ENCODE data around the gene CXCL16. TPM values are rescaled to one million over a fixed set of nuclear protein-coding genes. Genes with fewer than 3 reads are reported as not detected.

CXCL16 gene
- total RNA-seq, 6 experiments from 2014 or later = 13.3 to 69.6 (median 31.3) TPM

DNA sequence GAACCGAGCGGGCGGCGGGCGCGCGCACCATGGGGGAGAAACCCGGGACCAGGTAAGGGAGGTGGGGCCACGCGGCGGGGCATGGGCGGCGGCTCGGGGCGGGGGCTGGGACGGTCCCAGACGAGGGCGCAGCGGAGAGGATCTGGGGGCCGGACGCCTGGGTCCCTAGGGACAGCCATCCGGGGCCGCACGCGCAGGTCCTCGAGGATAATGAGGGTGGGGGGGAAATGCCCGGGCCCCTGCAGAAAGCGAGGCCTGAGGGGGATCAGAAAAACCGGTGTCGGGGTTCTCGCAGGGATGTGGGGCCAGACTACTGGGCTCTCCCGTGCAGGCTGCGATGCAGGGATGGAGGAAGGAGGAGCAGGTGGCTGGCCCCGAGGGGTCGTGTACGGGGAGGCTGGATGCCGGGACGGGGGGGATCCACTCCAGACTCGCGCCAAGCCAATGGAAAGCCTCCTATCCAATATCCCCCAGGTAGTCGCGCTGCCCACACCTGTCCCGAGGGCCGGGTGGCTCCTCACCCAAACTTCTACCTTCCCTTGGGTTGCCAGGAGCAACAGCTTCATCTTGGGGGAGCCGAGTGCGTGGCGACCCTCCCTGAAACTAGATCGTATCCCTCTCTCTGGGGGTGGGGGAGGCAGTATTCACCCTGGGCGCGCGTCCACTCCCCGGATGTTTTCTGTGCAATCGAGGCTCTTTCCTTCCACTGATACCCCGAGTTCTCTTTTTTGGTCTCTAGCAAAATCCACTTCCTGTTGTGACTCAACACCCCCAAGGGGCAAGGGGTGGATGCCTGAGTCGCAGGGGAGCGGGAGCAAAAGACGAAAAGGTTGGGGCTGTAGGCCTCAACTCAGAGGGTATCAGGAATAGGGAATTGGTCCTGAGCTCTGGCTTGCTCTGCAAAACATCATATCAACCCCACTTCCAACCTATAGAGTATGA lies 28.8 kb downstream of the CXCL16 start:
- TF ChIP-seq, protein P1, sequence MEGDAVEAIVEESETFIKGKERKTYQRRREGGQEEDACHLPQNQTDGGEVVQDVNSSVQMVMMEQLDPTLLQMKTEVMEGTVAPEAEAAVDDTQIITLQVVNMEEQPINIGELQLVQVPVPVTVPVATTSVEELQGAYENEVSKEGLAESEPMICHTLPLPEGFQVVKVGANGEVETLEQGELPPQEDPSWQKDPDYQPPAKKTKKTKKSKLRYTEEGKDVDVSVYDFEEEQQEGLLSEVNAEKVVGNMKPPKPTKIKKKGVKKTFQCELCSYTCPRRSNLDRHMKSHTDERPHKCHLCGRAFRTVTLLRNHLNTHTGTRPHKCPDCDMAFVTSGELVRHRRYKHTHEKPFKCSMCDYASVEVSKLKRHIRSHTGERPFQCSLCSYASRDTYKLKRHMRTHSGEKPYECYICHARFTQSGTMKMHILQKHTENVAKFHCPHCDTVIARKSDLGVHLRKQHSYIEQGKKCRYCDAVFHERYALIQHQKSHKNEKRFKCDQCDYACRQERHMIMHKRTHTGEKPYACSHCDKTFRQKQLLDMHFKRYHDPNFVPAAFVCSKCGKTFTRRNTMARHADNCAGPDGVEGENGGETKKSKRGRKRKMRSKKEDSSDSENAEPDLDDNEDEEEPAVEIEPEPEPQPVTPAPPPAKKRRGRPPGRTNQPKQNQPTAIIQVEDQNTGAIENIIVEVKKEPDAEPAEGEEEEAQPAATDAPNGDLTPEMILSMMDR (IDR thresholded peaks at IDR 0.05) = no peak
- peak; percentile 14 for TF ChIP-seq POLR2A (IDR thresholded peaks at IDR 0.05)
- Histone ChIP-seq H3K9me3 (no peaks in the 10 kb centered on the region), H3K36me3 (no peaks in the 10 kb centered on the region), H3K27me3 (no peaks in the 10 kb centered on the region), H3K4me1 (peaks cover 0 to 31% (median 16%) of the 10 kb centered on the region in 4 donors), H3K27ac (peak overlapping the region; percentile 74 to 89 (median 77)), H3K4me3 (peak overlapping the region; percentile 58 to 65 (median 58))
- 7% methylated on average over 35 of the region's 57 CpGs for WGBS (ENCODE audit: insufficient coverage, low coverage, low lambda C conversion rate, missing lambda C conversion rate)
- peak in 1 of 4 donors; percentile 0 for ATAC-seq
- DNase-seq = peak in 2 of 3 donors; percentile 51 to 75
- intact Hi-C loops (cut with DNase I) = no loop called here

DNA sequence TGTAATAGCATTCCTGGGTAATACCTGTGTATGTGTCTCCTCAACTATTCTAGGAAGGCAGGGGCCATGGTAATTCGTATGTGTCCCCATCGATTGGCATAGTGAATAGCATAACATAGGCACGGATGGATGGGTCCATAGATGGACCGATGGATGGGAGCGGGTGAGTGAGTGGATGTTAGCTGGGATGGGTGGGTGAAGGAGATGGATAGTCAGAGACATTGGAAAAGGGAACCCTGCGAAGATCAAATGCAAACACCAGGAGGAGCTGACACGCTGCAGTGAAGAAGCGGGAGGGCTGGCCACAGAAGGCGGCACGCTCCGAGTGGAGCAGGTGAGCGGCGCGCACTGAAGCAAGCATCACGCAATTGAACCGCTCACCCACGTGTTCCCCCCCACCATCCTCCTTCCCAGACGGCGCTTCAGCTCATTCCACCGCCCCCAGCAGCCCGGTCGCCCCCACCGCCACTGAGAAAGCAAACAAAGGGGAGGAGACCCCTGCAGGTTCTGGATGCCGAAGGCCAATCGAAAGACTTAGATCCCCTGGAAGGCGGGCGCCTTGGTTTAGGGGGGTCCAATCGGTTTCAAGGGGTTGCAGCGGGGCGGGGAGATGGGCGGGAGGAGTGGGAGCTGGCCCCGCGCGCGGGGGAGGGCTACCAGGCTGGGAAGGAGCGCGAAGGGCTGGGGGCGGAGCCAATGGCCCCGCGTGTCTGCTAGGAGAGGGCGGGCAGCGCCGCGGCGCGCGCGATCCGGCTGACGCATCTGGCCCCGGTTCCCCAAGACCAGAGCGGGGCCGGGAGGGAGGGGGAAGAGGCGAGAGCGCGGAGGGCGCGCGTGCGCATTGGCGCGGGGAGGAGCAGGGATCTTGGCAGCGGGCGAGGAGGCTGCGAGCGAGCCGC lies 29.7 kb downstream of the CXCL16 start, which contains the start of gene ARRB2:
TSS of gene ARRB2 (plus strand) at position 839 of the 899 bp plus-strand sequence. CDS start 90 bp downstream, outside the sequence.
- Histone ChIP-seq H3K36me3 (no peaks in the 10 kb centered on the region), H3K4me3 (peak within 1 kb of the TSS; percentile 58 to 65 (median 58)), H3K4me1 (peaks cover 0 to 31% (median 16%) of the 10 kb centered on the region in 4 donors), H3K27ac (peak within 1 kb of the TSS; percentile 74 to 89 (median 77)), H3K27me3 (no peaks in the 10 kb centered on the region), H3K9me3 (no peaks in the 10 kb centered on the region)
- DNase-seq = peak; percentile 99
- ATAC-seq = peak; percentile 82 to 91 (median 84)
- 2% methylated on average over 13 of the region's 67 CpGs for WGBS (ENCODE audit: insufficient coverage, low coverage, low lambda C conversion rate, missing lambda C conversion rate)
- intact Hi-C loops (cut with DNase I) = loop anchor here (10.0 kb wide), 2 partner anchors 135 to 175 kb away; no protein-coding TSS in a partner anchor
- TF ChIP-seq, protein P1 (IDR thresholded peaks at IDR 0.05) = peak; percentile 66 to 78 (median 70)
- peak; percentile 58 for TF ChIP-seq POLR2A (IDR thresholded peaks at IDR 0.05)

DNA sequence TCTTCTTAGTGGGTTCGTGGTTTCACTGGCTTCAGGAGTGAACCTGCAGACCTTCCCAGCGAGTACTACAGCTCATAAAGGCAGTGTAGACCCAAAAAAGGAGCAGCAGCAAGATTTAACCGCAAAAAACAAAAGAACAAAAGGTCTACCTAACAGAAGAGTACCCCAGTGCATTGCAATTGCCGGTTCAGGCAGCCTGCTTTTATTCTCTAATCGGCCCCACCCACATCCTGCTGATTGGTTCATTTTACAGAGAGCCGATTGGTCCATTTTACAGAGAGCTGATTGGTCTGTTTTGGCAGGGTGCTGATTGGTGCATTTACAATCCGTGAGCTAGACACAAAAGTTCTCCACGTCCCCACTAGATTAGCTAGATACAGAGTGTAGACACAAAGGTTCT lies 31.3 kb downstream of the CXCL16 start:
- TF ChIP-seq, protein P1 (IDR thresholded peaks at IDR 0.05) = no peak
- TF ChIP-seq POLR2A (IDR thresholded peaks at IDR 0.05) = no peak
- peaks cover 0 to 28% (median 15%) of the 10 kb centered on the region in 4 donors for H3K4me1 ChIP-seq

DNA sequence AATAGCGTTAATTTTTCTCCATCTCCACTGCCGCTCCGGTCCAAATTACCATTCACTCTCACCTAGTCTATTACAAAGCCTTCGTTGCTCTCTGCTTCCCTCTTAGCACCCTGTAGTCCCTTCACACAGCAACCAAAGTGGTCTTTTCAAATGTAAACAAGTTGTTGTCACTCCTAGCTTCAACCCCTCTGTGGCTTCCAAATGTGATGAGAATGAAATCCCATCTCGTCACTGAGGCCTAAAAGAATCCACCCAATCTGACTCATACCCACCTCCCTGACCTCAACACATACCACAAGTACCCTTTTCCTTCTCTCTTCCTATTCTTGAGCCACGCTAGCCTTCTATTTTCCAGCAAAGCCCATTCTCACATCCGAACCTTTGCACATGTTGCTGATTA lies 33.6 kb downstream of the CXCL16 start:
- intact Hi-C loops (cut with DNase I) = loop anchor here (10.0 kb wide), 2 partner anchors 131 to 179 kb away; no protein-coding TSS in a partner anchor
- Histone ChIP-seq H3K9me3 (no peaks in the 10 kb centered on the region), H3K36me3 (no peaks in the 10 kb centered on the region), H3K4me3 (no peak overlapping the region), H3K4me1 (peaks cover 0 to 11% (median 5%) of the 10 kb centered on the region in 4 donors), H3K27ac (no peak overlapping the region), H3K27me3 (no peaks in the 10 kb centered on the region)
- WGBS (ENCODE audit: insufficient coverage, low coverage, low lambda C conversion rate, missing lambda C conversion rate) = 84% methylated on average over 7 of the region's 7 CpGs
- no peak for DNase-seq
- no peak for ATAC-seq
- no peak for TF ChIP-seq POLR2A (IDR thresholded peaks at IDR 0.05)
- TF ChIP-seq, protein P1 (IDR thresholded peaks at IDR 0.05) = no peak

More for the DNA sequence above, 31.3 kb downstream of the CXCL16 start:
- no peak overlapping the region for H3K4me3 ChIP-seq
- H3K27ac ChIP-seq = no peak overlapping the region
- no peaks in the 10 kb centered on the region for H3K27me3 ChIP-seq
- no peak for ATAC-seq
- DNase-seq = no peak
- H3K36me3 ChIP-seq = no peaks in the 10 kb centered on the region
- intact Hi-C loops (cut with DNase I) = loop anchor here (10.0 kb wide), 2 partner anchors 134 to 176 kb away; no protein-coding TSS in a partner anchor
- no peaks in the 10 kb centered on the region for H3K9me3 ChIP-seq
- WGBS (ENCODE audit: insufficient coverage, low coverage, low lambda C conversion rate, missing lambda C conversion rate) = 65% methylated on average over 8 of the region's 8 CpGs

All from right lobe of liver (tissue), 6 donors.